IPS-15b (cell line): Measurements from ENCODE around the gene PLXND1.

Source experiments
- H3K27me3 ChIP-seq: one replicate; pipeline ENCODE4 v1.6.1; 2013; ENCODE audit warnings: low read length; ENCODE audit not compliant: control insufficient read depth, insufficient read depth
- H3K36me3 ChIP-seq: one replicate; pipeline ENCODE4 v1.6.1; 2013; ENCODE audit warnings: low read length; ENCODE audit not compliant: control insufficient read depth, insufficient read depth
- H3K4me1 ChIP-seq: one replicate; pipeline ENCODE4 v1.6.1; 2013; ENCODE audit warnings: mild to moderate bottlenecking, low read length; ENCODE audit not compliant: control insufficient read depth, insufficient read depth
- H3K4me3 ChIP-seq: one replicate; pipeline ENCODE4 v1.5.1; 2013; ENCODE audit warnings: low read depth, low read length
- H3K9ac ChIP-seq: one replicate; pipeline ENCODE4 v1.6.1; 2013; ENCODE audit warnings: low read depth, mild to moderate bottlenecking, low read length
- H3K9me3 ChIP-seq: one replicate; pipeline ENCODE4 v1.6.1; 2013; ENCODE audit warnings: mild to moderate bottlenecking, low read length; ENCODE audit not compliant: control insufficient read depth, insufficient read depth

Gene PLXND1

DNA sequence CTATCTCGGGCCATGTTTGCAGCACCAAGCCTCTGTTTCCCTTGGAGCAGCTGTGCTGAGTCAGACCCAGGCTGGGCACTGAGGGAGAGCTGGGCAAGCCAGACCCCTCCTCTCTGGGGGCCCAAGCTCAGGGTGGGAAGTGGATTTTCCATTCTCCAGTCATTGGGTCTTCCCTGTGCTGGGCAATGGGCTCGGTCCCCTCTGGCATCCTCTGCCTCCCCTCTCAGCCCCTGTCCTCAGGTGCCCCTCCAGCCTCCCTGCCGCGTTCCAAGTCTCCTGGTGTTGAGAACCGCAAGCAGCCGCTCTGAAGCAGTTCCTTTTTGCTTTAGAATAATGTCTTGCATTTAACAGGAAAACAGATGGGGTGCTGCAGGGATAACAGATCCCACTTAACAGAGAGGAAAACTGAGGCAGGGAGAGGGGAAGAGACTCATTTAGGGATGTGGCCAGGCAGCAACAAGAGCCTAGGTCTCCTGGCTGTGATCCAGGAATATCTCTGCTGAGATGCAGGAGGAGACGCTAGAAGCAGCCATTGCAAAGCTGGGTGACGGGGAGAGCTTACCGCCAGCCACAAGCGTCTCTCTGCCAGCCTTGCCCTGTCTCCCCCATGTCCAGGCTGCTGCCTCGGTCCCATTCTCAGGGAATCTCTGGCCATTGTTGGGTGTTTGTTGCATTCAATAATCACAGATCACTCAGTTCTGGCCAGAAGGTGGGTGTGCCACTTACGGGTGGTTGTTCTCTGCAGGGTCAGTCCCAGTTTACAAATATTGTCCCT is 76.9 kb downstream of the PLXND1 start:
- Histone ChIP-seq H3K9ac (no peak overlapping the region), H3K9me3 (no peaks in the 10 kb centered on the region), H3K36me3 (no peaks in the 10 kb centered on the region), H3K4me1 (peaks cover 6% of the 10 kb centered on the region), H3K4me3 (no peak overlapping the region), H3K27me3 (no peaks in the 10 kb centered on the region)

GRCh38 chr3:129528589-129529100 is 77.8 kb downstream of the PLXND1 start, which contains the start of gene RHO:
TSS of gene RHO (plus strand) at chr3:129528639. CDS start at chr3:129528734, 95 bp downstream.
- H3K9ac ChIP-seq = no peak within 1 kb of the TSS
- no peak within 1 kb of the TSS for H3K4me3 ChIP-seq
- H3K36me3 ChIP-seq = no peaks in the 10 kb centered on the region
- H3K9me3 ChIP-seq = no peaks in the 10 kb centered on the region
- peaks cover 4% of the 10 kb centered on the region for H3K4me1 ChIP-seq
- no peaks in the 10 kb centered on the region for H3K27me3 ChIP-seq

DNA sequence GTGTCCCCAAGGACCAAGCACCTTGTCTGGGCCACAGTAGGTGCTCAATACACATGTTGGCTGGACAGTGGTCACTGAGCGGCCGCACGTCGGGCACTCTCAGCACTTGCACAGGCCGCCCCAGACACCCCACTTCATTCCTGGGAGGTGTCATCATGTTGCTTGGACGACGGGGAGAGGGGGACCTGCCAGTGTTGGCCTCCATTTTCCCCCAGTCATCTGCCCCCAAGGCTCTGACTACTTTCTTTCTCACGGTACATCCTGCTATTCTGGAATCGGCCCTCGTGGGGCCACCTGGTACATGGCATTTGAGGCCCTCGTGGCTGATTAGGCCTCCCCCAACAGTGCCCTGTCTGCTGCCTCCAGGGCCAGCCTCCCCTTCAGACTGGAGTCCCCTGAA is 79.2 kb downstream of the PLXND1 start:
- Histone ChIP-seq H3K27me3 (no peaks in the 10 kb centered on the region), H3K9me3 (no peaks in the 10 kb centered on the region), H3K9ac (no peak overlapping the region), H3K4me3 (no peak overlapping the region), H3K36me3 (no peaks in the 10 kb centered on the region), H3K4me1 (peaks cover 4% of the 10 kb centered on the region)

GRCh38 chr3:129526121-129526900 is 80.2 kb downstream of the PLXND1 start:
- no peaks in the 10 kb centered on the region for H3K9me3 ChIP-seq
- H3K27me3 ChIP-seq = no peaks in the 10 kb centered on the region
- H3K36me3 ChIP-seq = no peaks in the 10 kb centered on the region
- no peak overlapping the region for H3K4me3 ChIP-seq
- peaks cover 4% of the 10 kb centered on the region for H3K4me1 ChIP-seq
- H3K9ac ChIP-seq = no peak overlapping the region

DNA sequence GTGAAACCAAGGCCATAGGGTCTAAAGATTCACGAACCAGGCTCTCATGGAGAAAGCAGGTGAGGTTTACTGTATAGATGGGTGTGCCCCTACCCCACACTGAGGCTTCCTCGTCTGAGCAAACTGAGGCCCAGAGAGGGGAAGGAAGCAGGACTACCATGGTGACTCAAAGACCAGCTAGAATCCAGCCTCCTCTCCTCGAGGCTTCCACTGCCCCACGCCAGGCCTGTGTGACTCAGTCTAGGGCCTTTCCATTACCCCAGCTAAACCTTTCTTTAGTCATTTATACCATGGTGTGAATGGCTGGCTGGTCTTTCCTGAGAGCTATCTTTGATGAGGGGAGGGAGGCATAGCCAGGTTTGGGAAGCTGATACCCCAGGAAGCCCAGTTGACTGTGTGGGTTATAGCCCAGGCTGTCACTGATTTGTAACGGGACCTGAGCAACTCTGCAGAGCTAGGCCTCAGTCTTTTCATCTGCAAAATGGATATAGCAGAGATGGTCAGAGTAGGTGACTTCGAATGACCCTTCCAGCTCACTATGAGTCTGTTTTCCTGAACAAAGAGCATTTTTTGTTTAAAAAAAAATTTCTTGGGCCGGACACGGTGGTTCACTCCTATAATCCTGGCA is 81.0 kb downstream of the PLXND1 start:
- H3K4me1 ChIP-seq = peaks cover 4% of the 10 kb centered on the region
- no peaks in the 10 kb centered on the region for H3K36me3 ChIP-seq
- no peaks in the 10 kb centered on the region for H3K27me3 ChIP-seq
- H3K4me3 ChIP-seq = no peak overlapping the region
- no peak overlapping the region for H3K9ac ChIP-seq
- no peaks in the 10 kb centered on the region for H3K9me3 ChIP-seq

GRCh38 chr3:129524081-129524480 is 82.4 kb downstream of the PLXND1 start:
- Histone ChIP-seq H3K4me1 (no peaks in the 10 kb centered on the region), H3K4me3 (no peak overlapping the region), H3K9ac (no peak overlapping the region), H3K9me3 (no peaks in the 10 kb centered on the region), H3K36me3 (no peaks in the 10 kb centered on the region), H3K27me3 (no peaks in the 10 kb centered on the region)

- Histone ChIP-seq H3K9me3 (no peaks in the 10 kb centered on the region), H3K4me3 (no peak overlapping the region), H3K4me1 (no peaks in the 10 kb centered on the region), H3K36me3 (no peaks in the 10 kb centered on the region), H3K27me3 (no peaks in the 10 kb centered on the region), H3K9ac (no peak overlapping the region)
These were observed 83.5 kb downstream of the PLXND1 start for GRCh38 chr3:129522953-129523352.

DNA sequence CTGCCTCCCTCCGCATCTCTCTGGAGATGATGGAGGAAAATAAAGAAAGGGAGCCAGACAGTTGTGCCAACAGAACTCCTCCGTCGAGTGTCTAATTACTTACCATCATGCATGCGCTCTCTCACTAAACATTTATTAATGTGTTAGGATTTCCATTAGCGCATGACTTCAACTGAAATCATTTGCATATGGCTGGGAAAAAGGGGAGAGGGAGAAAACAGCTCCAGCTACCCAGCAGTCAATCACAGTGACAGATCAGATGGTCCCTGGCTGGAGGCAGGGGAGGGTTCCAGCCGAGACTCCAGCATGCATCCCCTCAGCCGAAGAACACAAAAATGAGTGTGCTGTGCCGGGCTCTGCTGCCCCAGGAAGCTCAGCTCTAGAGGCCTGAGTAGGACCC is 84.9 kb downstream of the PLXND1 start:
- no peak overlapping the region for H3K9ac ChIP-seq
- no peaks in the 10 kb centered on the region for H3K9me3 ChIP-seq
- no peaks in the 10 kb centered on the region for H3K36me3 ChIP-seq
- no peaks in the 10 kb centered on the region for H3K27me3 ChIP-seq
- no peaks in the 10 kb centered on the region for H3K4me1 ChIP-seq
- no peak overlapping the region for H3K4me3 ChIP-seq

DNA sequence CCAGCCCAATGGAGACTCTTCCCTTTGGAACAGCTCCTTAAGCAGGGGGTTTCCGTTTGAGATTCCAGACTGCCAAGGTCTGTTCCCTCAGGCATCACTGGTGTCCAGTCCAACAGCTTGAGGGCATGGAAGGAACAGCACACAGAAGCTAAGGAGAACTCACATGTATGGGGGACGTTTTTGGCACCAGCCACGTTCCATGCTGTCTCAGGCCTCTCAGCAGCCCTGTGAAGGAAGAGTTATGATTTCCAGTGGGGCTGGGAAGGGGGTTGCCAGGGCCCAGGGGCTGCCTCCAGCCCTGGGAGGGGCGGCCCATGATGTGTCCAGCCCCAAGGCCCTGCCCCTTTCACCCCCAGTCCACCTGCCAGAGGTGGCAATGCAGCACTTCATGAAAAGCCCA is 85.5 kb downstream of the PLXND1 start:
- no peaks in the 10 kb centered on the region for H3K9me3 ChIP-seq
- no peaks in the 10 kb centered on the region for H3K27me3 ChIP-seq
- H3K4me1 ChIP-seq = no peaks in the 10 kb centered on the region
- no peak overlapping the region for H3K9ac ChIP-seq
- H3K4me3 ChIP-seq = no peak overlapping the region
- peaks cover 6% of the 10 kb centered on the region for H3K36me3 ChIP-seq

DNA sequence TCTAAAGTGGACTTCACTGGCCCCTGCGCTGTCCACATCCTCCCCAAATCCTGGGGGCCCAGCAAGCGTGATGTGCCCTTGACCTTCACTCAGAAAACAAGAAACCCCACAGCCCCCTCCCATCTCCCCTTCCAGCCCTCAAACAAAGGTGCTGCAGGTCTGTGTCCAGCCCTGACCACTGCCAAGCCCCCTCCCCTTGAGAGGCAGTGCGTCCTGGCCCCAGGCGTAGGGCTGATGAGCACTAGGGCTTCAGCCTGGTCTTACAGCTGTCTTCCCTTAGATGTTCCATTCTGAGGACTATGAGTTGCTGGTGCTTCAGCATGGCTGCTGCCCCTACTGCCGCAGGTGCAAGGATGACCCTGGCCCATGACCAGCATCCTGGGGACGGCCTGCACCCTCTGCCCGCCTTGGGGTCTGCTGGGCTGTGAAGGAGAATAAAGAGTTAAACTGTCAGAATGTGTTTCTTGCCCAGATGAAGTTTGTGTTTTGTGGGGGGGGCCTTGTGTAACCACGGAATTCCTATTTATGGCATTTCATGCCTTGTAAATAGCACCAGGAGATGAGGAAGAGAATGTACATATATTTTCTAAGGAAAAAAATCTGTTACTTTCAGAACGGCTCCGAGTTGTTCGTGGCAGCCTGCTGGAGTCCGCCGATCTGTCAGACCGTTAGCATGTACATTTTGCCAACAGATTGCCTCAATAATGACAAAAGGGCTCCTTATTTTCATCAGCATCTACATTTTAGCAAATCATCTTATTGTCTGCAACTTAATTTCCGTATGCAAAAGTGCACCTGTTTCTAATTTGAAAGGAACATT is 86.4 kb downstream of the PLXND1 start:
- H3K9ac ChIP-seq = no peak overlapping the region
- H3K9me3 ChIP-seq = no peaks in the 10 kb centered on the region
- H3K27me3 ChIP-seq = no peaks in the 10 kb centered on the region
- H3K4me1 ChIP-seq = no peaks in the 10 kb centered on the region
- no peak overlapping the region for H3K4me3 ChIP-seq
- H3K36me3 ChIP-seq = peaks cover 6% of the 10 kb centered on the region

DNA sequence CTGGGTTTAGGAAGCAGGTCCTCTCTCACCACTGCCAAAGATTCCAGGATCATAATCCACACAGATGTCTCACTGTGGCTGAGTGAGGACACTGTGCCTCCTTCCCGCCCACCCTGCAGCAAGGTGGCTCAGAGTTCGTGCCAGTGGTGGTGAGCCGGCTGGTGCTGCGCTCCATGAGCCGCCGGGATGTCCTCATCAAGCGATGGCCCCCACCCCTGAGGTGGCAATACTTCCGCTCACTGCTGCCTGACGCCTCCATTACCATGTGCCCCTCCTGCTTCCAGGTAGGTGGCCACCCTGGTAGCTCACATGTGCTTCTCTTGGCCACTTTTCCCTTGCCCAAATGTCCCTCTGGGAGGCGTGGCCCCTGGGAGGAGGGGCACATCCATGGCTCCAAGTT is 87.0 kb downstream of the PLXND1 start:
- H3K4me3 ChIP-seq = no peak overlapping the region
- H3K9ac ChIP-seq = no peak overlapping the region
- H3K9me3 ChIP-seq = no peaks in the 10 kb centered on the region
- H3K4me1 ChIP-seq = no peaks in the 10 kb centered on the region
- no peaks in the 10 kb centered on the region for H3K27me3 ChIP-seq
- peaks cover 6% of the 10 kb centered on the region for H3K36me3 ChIP-seq
